GM21723 (cell line): ENCODE measurements around the gene LRP1B.

Source experiments
- ATAC-seq: cut with Tn5 transposase; IDR thresholded peaks from one replicate; pipeline ENCODE4 v1.9.1; 2021; ENCODE audit warnings: mild to moderate bottlenecking, moderate library complexity; ENCODE audit not compliant: unreplicated experiment

Gene LRP1B

DNA sequence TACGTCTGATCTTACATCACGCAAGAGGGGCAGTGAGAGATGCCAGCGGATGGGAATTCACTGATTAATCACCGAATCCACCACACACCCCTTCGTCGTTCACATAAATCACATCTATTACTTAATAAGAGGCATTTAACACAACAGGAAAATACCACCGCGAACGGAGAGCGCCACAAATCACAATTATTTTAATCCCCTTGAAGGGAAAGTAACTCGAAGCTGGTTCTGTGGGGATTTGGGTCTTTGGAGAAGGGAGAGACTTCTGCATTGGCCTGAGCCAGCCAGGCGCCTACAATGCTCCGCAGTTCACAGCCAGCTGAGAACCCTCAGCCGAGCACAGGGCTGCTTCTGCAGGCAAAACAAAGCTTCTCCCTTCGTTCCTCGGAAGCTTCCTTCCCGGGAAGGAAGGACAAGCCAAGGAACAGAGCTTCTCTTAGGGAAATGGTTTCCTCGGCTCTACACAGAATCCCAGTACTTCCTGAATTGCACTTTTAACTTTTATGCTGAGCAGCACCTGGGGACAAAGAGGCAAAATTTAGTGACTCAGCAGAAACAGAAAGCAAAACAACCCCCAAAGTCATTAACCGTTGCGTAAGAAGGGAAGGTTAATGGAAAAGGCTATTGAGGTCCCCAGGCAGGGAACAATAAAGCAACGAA lies at the start of gene LRP1B:
Gene LRP1B (minus strand): TSS at position 7 of the 660 bp plus-strand sequence. CDS start 287 bp downstream, outside the sequence.
- peak; percentile 64 for ATAC-seq

DNA sequence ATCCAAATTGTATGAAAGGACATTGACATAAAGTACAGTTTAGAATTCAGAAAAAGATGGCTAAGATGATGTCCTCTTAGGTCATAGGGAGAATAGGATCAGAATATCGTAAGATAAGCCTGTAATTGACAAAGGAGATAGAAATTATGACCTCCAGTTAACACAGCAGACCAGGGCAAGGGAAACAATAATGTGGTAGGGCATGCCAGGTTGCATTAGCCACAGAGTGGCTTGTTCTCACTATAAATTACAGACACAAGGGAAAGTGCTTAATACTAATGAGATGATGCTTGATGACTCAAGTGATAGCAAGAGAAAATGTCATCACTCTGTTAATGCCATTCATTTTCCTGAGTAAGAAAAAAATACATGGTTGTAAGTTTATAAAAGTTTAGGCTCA lies 48.9 kb upstream of the LRP1B start:
- no peak for ATAC-seq

DNA sequence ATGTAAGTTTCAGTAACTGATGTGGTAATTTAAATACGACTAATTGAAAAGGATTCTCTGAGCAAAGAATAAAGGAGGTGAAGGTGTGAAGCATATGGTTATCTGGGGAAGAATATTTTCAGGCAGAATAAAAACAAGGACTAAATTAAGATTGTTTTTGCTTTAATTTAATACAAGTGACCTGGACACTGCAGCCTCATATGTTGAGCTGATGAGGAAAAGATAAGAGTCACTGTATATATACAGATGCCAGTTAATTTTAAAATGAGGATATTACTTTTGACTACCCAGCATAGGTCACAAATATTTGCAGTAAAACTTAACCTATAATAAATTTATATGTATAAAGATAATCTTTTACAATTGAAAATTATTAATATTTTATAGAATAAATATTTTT lies 47.8 kb upstream of the LRP1B start:
- no peak for ATAC-seq

DNA sequence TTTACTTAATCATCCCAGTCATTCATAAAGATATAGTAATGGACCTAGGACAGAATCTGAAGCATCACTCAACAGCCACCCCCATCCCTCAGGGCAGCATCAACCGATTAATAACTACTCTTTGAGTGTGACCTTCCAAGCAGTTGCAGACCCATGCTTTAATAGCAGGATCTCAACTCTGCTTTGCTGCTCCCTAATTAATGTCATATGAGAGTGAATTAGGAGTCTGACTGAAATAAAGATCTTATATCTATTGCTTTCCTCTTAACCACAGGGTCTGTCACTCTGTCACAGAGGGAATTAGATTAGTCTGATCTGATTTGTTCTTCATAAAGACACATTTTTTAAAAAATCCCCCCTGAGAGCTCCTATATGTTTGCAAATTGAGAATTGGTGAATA lies 46.1 kb upstream of the LRP1B start:
- ATAC-seq = no peak

DNA sequence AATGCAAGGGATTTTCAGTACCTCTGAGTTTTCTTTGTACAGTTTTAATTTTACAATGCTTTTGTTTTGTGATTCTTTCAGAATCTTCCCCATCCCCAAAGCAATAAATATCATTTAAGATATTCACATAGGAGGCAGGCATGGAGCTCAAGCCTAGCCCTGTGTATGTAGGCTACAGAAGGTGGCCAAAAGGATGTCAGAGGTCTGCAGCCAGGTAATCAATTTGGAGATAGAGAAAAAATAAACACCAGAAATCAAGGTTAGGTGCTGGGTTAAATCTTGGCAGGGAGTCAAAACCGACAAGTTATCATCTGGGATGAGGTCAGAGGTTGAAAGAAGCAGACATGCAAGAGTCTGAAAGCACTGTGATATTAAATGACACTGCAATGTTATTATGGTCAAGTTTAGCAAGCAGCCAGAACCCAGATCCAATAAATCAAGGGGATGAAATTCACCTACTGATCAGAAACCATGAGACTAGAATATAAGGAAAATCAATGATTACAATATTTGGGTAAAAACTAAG lies 45.1 kb upstream of the LRP1B start:
- no peak for ATAC-seq

DNA sequence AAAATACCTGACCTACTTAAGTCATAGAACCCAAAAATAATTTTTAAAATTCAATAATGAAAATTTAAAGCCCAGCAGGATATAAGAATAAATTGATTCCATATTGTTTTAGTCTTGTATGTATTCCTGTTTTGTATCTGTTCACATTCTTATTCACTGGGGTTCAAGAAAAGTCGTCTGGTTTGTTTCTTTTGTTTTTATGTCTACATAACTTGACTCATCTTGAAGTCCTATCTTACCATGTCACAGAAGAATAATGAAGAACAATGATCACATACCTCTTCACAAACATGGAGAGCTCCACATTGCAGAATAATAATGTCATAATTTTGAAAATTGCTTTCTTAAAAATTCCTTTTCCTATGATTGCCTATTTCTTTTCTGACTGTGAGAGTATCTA lies 43.4 kb upstream of the LRP1B start:
- no peak for ATAC-seq

DNA sequence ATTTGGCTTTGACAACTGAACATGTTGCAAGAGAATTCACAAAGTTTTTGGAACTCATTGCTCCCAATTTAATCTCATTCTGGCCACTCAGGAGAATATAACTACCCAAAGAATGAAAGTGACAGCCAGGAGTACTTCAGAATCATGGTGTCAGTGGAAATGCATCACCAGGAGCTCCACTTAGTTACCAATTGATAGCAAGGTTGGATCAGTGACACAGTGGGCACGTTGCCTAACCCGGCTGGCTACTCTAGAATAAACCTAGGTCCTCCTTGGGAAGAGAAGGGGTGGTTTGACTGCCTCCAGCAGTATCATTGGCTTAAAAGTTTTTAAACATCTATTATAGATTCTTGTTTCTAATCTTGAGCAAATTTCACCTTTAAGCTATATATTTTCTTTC lies 40.0 kb upstream of the LRP1B start:
- no peak for ATAC-seq

DNA sequence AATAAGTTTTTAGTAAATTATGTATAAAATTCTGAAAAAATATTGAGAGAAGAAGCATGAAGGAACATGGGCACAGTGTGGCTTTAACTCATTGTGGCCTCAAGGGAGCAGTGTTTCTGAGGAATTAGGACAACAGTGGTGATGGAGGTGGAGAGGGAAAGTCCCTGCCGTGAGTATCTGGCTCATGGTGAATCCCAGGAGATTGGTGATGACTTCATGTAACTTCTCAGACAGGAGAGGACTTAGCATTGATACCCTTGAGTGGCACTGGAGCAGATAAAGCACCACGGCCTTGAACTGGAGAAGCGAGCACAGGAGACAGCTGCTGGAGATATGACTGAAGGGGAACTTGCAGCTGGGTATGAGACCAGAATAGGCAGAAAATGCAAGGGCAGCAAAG lies 35.0 kb upstream of the LRP1B start:
- ATAC-seq = peak; percentile 91

DNA sequence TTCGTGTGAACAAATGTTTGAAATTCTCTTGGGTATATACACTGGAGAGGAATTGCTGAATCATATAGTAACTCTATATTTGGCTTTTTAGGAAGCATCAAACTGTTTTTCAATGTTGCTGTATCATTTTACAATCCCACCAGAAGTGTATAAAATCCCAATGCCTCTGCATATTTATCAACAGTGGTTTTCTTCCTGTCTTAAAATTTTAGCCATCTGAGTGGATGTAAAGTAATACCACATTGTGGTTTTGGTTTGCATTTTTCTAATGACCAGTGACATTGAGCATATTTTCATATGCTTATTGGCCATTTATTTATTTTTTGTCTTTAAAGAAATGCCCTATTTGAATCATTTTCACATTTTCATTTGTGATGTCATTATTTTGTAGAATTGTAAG lies 22.8 kb upstream of the LRP1B start:
- no peak for ATAC-seq

DNA sequence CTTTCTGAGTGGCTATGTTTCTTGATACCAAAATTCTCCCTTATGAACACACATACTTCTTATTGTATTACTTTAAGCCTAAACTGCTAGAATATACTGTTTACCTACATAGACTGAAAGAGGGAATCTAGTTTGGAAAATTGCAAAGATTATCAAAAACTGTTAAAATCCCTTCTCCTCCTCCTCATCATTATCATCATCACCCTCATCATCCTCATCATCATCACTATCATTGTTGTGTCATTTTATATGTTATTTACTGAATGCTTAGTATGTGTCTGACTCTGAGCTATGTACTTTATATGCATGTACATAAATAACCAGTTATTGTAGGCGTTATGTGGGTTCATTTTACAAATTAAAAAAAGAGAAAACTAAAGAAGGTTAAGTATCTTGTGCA lies 19.6 kb upstream of the LRP1B start:
- no peak for ATAC-seq

DNA sequence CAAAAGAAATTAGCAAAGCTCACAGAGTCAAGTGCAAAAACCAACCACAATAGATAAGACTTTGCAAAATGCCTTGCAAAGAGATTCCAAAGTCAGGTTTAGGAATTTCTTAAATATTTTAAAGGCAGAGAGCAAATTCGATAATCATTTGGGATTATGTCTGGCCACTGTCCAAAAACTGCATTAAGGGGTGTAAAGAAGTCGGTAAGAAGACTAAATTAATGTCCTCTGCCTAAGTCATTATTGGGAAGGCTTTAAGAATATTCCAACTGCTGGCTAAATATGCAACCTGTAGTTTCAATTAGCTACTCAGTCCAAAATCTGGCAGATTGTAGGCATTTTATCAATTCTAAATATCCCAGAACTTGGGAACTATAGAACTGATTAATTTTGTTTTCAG lies 13.7 kb upstream of the LRP1B start:
- no peak for ATAC-seq

DNA sequence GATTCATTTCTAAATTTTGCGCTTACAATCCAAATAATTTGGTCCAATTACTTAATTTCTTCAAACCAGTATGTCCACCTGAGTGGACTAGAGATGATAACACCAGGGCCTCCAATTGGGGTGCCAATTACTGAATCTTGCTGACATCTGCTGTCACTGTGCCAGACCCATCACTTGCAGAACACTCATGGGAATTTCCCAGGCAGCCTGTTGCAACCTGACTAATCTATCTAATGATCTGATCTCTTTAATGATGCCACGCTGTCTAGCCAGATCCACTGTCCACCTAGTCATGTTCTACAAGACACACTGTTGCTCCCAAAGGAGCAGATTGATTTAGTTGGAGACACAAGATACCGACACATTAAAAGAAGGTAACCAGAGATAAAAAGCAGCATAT lies 11.8 kb upstream of the LRP1B start:
- ATAC-seq = no peak

DNA sequence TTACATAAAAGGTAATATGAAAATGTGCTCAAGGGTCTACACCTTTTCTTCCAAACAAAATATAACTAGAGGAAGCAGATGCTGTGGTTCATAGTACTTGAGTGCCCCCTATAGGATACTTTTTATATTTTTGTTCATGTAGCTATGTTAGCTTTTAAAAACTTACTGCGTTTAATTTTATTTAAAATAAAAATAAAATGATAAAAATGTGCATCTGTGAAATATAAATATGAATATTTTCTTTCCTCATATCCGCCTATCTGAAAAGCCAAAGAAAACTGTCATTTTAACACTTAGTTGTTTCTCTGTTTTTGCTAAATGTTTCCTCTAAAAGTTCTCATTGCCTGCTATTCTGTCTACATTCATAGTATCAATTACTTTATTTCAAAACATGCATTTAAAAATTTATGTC lies 9.6 kb upstream of the LRP1B start:
- ATAC-seq = no peak

DNA sequence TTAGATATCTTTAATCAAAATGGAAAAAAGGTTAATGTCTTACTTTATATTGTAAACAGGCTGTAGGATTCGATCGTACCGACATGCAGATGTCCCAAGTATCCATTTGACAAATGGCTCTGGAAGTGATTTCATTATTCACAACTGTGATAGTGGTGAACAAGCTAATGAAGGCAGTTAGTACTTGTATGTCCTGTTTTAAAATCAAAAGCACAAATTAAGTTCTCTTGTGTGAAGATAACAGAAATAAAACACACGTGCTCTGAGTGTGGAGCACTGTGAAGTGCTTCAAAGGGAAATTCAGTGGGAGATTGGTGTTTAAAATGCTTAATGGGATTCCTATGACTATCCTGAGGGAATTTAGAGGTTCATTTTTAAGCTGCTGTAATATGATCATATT lies 8.6 kb upstream of the LRP1B start:
- no peak for ATAC-seq

DNA sequence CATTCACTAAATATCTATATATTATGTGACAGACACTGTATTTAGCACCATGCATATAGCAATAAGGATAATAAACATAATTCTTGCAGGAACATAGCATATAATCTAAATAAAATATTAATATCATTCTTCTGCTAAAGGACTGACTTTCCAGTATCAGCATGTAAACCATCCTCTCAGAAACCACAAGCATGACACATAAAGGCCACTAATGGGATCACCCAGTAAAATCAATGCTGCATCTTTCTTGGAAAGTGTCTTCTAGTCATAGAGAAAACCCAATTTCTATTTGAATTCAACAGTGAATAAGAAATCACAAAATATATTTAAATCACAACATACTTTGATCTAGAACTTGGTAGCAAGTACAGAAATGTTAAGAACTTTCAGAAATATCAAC lies 5.8 kb upstream of the LRP1B start:
- no peak for ATAC-seq

DNA sequence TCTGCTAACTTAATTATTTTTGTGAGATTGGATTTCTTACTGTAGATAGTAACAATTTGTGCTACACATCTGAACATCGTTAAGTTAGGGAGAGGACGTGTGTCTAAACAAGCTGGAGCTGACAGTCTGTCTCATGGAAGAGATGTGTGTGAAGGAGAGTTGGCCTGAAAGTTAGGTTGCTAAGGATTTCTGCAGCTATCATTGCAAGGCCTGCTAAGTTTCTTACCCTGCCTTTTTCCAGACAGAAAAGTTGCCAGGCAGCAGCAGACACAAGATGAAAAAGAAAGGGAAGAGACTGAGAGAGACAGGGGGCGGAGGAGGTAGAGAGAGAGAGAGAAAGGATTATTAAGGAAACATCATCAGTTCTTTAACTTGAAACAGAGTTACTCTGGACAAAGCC lies 4.1 kb upstream of the LRP1B start:
- no peak for ATAC-seq

DNA sequence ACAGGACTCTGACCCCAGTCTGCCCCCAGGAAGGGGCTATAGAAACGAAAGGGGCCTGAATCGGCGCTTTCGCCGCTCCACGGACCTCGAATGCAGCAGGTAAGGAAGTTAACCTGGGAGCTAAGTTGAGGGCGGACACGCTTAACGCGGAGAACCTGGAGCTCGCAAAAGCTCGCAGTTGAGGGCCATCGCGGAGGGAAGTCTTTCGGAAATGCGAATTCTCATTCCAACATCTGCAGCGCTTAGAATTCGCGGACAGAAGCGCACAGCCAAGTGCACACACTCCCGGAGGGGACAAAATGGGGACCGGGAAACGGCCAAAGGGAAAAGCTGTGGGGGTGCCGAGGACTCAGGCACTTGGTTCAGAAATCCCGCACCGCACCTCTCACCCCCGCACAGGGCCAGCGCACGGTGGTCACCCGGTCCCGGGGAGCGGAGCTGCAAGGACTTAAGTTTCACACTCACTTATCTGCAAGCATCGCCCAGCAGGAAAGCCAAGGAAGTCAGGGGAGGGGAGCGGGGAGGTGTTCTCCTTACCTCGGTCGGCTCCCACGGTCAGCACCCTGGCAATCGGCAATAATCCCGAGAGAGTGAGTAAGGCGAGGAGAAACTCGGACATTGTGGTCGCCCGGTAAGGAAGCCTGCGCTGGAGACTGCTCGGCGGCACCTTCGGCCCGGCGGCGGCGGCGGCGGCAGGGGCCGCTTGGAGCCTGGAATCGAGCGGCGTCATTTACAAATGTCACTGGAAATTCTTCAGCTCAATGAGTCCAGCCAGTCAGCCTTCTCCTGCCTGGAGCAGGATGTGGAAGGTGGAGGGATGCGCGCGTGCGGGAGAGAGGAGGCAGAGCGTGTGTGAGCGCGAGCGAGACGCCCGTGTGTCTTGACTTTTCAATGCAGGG lies 456 bp downstream of the LRP1B start:
- ATAC-seq = peak; percentile 48

DNA sequence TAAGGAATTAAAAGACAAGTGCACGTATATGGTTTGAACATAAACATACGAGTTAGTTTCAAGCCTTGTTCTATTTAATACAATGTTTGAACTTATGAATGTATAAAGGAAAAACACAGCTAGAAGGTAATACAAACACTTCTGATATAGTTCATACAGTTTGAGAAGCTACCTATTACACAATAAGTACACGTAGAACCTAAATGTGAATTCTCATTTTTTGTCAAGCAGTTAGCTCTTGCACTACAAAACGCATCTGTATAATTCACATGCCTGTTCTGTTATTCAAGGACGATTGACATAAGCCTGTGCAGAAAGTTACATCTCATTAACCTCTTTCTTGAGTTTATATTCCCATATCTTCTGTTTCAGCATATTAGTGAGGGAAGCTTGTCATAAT lies 2.7 kb downstream of the LRP1B start:
- no peak for ATAC-seq

DNA sequence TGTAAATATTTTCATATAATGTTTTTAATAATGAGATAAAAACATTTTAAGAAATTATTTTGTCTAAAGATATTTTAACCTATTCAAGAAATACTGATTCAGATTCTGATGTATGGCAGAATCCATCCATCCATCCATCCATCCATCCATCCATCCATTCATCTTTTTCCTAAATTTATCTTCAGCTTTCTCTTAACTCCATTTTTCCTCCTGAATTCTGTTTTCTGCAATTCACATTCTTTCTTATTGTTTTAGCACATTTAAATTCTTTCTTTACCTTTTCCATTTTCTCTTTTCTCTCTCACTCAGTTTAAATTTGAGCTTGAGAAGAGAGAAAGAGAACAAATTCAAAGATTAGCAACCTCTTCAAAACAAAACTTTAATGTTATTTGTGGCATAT lies 3.6 kb downstream of the LRP1B start:
- ATAC-seq = no peak

DNA sequence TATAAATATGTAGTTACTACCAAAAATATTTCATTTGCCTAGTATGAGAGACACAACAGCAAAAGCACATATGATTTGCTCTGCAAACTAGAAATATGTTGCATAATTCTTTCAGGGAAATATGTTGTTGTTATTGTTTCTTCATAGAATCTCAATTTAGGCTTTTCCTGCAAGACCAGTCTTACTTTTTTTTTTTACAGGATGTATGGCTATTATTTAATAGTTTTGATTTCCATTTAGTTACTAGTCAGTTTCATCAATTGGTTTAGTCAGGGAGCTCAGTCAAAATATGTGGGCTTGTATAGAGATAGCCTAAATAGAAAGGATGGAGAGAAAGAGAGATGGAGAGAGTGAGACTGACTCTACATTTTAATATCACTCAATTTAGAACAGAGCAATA lies 6.1 kb downstream of the LRP1B start:
- no peak for ATAC-seq

DNA sequence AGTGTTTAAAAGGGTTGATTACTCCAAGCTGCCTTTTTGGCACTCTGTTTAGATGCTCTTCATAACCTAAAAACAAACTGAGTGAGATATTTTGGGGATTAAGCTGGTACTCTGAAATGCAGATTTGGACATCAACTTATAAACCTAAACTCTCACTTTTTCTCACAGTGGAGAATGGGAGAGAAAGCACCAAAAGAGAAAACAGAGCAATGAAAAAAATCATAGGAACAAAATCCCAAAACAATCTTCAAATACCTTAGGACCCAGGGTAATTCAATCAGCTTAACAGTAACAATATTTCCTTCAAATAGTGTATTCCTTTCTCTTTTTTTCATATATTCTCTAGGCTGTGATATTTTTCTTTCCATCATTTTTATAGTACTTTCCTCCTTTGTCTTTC lies 11.5 kb downstream of the LRP1B start:
- ATAC-seq = no peak

DNA sequence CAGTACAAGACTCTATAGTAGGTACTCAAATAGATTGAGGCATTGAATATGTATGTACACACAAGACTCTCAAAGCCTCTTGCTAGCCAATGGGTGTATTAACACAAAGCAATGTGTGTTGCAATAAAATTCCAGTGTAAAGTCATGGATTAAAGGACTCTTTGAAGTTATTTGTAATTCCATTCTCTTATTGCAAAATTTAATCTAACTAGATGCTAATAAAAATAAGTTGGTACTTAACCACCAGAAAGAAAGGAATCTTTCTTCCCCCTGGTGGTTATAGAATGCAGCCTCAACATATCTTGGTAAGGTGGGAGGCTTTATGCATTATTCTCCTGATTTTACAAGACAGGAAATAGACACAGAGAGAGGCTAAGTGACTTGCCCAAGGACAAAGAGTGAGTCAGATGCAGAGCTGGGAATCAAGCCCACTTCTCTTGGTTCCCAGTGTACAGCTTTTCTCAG lies 18.0 kb downstream of the LRP1B start:
- no peak for ATAC-seq
